Caco-2 (cell line): ENCODE data around the gene SH3RF1. TPM values are rescaled to one million over a fixed set of nuclear protein-coding genes. Genes with fewer than 3 reads are reported as not detected.

ENCODE experiments used
- BruUV-seq: library from RNA; stranded (reverse); fragments of 400-500 nt; replicated peaks from 2 replicates; lab custom pipeline; 2021; lab: Mats Ljungman, UMichigan
- CTCF ChIA-PET: fragments of 300-600 bp; sonication (Branson Sonifier 250); formaldehyde crosslinking; loops from one replicate; lab custom pipeline; 2022; ENCODE audit warnings: antibody characterized with exemption; lab: Charles Lee
- POLR2A ChIA-PET: fragments of 300-600 bp; sonication (Branson Sonifier 250); formaldehyde crosslinking; loops from one replicate; lab custom pipeline; 2022; ENCODE audit warnings: antibody characterized with exemption; lab: Charles Lee
- DNase-seq, 2 experiments: peaks; one replicate each; pipeline versions ENCODE4 v3.0.0 to v3.0.0-alpha.2; 2020 to 2022
- H3K27me3 ChIP-seq: replicated peaks from 2 replicates; pipeline ENCODE4 v1.6.0; 2011; ENCODE audit warnings: low read length; ENCODE audit not compliant: control insufficient read depth, insufficient read depth
- H3K36me3 ChIP-seq: 2 replicates; pipeline ENCODE4 v1.5.1; 2011; ENCODE audit warnings: low read length; ENCODE audit not compliant: control insufficient read depth, insufficient read depth
- H3K4me1 ChIP-seq: fragments of 250-450 bp; sonication (Bioruptor Pico); 2 replicates; pipeline ENCODE4 v1.5.1; 2020; ENCODE audit warnings: mild to moderate bottlenecking
- H3K4me3 ChIP-seq: 2 replicates; pipeline ENCODE4 v1.5.1; 2011; ENCODE audit warnings: low read depth, mild to moderate bottlenecking, control low read depth, low read length
- H3K9me3 ChIP-seq: fragments of 250-450 bp; sonication (Bioruptor Pico); 2 replicates; pipeline ENCODE4 v1.5.1; 2020; ENCODE audit warnings: mild to moderate bottlenecking, moderate library complexity
- H3K27ac Mint-ChIP-seq: one replicate; pipeline ENCODE4 v1.8.0; 2022; ENCODE audit warnings: mixed read lengths; ENCODE audit not compliant: unreplicated experiment
- H3K27me3 Mint-ChIP-seq: one replicate; pipeline ENCODE4 v1.8.0; 2022; ENCODE audit warnings: mixed read lengths; ENCODE audit not compliant: insufficient read depth, unreplicated experiment
- H3K36me3 Mint-ChIP-seq: one replicate; pipeline ENCODE4 v1.8.0; 2022; ENCODE audit warnings: mild to moderate bottlenecking, mixed read lengths; ENCODE audit not compliant: insufficient read depth, unreplicated experiment
- H3K4me1 Mint-ChIP-seq: one replicate; pipeline ENCODE4 v1.8.0; 2022; ENCODE audit warnings: low read depth, mixed read lengths; ENCODE audit not compliant: unreplicated experiment
- H3K4me3 Mint-ChIP-seq: one replicate; pipeline ENCODE4 v1.8.0; 2022; ENCODE audit warnings: mild to moderate bottlenecking, moderate library complexity, mixed read lengths; ENCODE audit not compliant: unreplicated experiment
- H3K9me3 Mint-ChIP-seq: one replicate; pipeline ENCODE4 v1.8.0; 2022; ENCODE audit warnings: mixed read lengths; ENCODE audit not compliant: unreplicated experiment
- CTCF ChIP-seq, 2 experiments: fragments of 200-600 bp in 1 of 2; IDR thresholded peaks; 1 replicate in 1 of 2; 2 replicates in 1 of 2; pipeline versions ENCODE4 v1.5.1 to v1.8.0; 2011 to 2022; ENCODE audit warnings: antibody characterized with exemption in 1 of 2, control low read depth in 1 of 2, inconsistent platforms in 1 of 2, low read depth in 1 of 2, low read length in 1 of 2, mild to moderate bottlenecking in 1 of 2, moderate library complexity in 1 of 2; ENCODE audit not compliant: insufficient read depth in 1 of 2, severe bottlenecking in 1 of 2, unreplicated experiment in 1 of 2
- intact Hi-C: fragments of 100-400 bp; cut with micrococcal nuclease; formaldehyde crosslinking; loops from one replicate; pipeline ENCODE4 v1.10.0; 2022; ENCODE audit not compliant: unreplicated experiment
- total RNA-seq: library from RNA; stranded (reverse); gene quantifications from 2 replicates; pipeline ENCODE4 v1.2.3, GENCODE V29; 2022

Gene SH3RF1
- total RNA-seq, 1 experiment from 2014 or later, result 25.1 TPM

DNA sequence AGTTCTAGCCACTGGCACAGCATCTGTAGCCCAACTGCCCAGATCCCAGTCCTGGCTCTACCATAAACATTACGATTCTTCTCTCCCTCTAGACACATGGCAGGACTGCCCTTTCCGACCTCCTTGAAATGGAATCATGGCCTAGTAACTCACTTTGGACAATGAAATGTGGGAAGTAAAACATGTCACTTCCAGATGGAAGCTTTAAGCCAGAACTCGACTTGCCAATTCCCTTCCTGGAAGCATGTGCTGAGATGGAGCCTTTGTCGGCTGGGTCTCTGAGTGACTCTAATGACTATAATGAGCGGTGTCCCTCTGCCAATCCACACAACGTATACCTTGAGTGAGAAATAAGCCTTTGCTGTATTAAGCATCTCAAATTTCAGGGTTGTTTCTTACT, 34.7 kb downstream of the SH3RF1 start:
- intact Hi-C loops, result no loop called here
- Mint-ChIP-seq H3K36me3 (peaks cover 12% of the 10 kb centered on the region), H3K9me3 (no peaks in the 10 kb centered on the region), H3K27ac (no peak overlapping the region), H3K4me1 (peaks cover 18% of the 10 kb centered on the region), H3K4me3 (no peak overlapping the region), H3K27me3 (no peaks in the 10 kb centered on the region)
- H3K4me3 ChIP-seq, result no peak overlapping the region
- ChIA-PET CTCF (no interaction called here), POLR2A (no interaction called here)
- DNase-seq, result no peak
- no TSS peak for BruUV-seq
- H3K4me1 ChIP-seq, result peaks cover 2% of the 10 kb centered on the region; the same call in 1 of the 2 replicates
- H3K36me3 ChIP-seq, result no peaks in the 10 kb centered on the region
- H3K9me3 ChIP-seq, result no peaks in the 10 kb centered on the region
- no peaks in the 10 kb centered on the region for H3K27me3 ChIP-seq
- TF ChIP-seq CTCF (IDR thresholded peaks at IDR 0.05; ENCODE audit: insufficient read depth in 1 of 2, low read depth in 1 of 2, low read length in 1 of 2, severe bottlenecking in 1 of 2, unreplicated experiment in 1 of 2), result no peak

- no peak for TF ChIP-seq CTCF (IDR thresholded peaks at IDR 0.05; ENCODE audit: insufficient read depth in 1 of 2, low read depth in 1 of 2, low read length in 1 of 2, severe bottlenecking in 1 of 2, unreplicated experiment in 1 of 2)
- no peaks in the 10 kb centered on the region for H3K9me3 Mint-ChIP-seq
- no peak overlapping the region for H3K4me3 ChIP-seq
- no TSS peak for BruUV-seq
- no peaks in the 10 kb centered on the region for H3K9me3 ChIP-seq
- no peak for DNase-seq
- ChIA-PET POLR2A (no interaction called here), CTCF (no interaction called here)
- H3K4me1 Mint-ChIP-seq, result peaks cover 18% of the 10 kb centered on the region
- no peaks in the 10 kb centered on the region for H3K27me3 ChIP-seq
- no peak overlapping the region for H3K27ac Mint-ChIP-seq
- H3K4me3 Mint-ChIP-seq, result no peak overlapping the region
- H3K36me3 Mint-ChIP-seq, result peaks cover 12% of the 10 kb centered on the region
- H3K27me3 Mint-ChIP-seq, result no peaks in the 10 kb centered on the region
- intact Hi-C loops, result no loop called here
- H3K4me1 ChIP-seq, result peaks cover 2% of the 10 kb centered on the region; the same call in 1 of the 2 replicates
- H3K36me3 ChIP-seq, result no peaks in the 10 kb centered on the region
Measured at GRCh38 chr4:169234137-169234855, 36.5 kb downstream of the SH3RF1 start.

DNA sequence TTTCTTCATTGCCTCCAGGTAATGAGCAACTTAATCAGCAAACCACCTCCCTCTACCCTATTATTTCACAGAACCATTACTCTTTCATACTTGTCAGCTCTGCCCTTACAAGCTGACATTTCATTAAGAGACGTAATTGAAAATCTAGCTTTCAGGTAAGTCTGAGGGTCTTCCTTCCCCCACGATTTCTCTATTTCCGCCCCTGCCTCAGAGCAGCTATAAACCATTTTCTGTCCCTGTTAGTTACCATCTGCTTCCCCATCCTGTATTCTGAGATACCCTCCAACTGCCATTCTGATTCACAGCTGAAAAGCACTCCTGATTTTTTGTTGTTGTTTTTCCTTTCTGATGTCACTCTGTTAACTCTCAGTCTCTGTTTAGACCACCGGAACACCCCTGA, 37.1 kb downstream of the SH3RF1 start:
- ChIA-PET POLR2A (no interaction called here), CTCF (no interaction called here)
- no peak overlapping the region for H3K27ac Mint-ChIP-seq
- Histone ChIP-seq H3K4me3 (no peak overlapping the region), H3K27me3 (no peaks in the 10 kb centered on the region), H3K9me3 (no peaks in the 10 kb centered on the region), H3K36me3 (no peaks in the 10 kb centered on the region), H3K4me1 (peaks cover 2% of the 10 kb centered on the region; the same call in 1 of the 2 replicates)
- DNase-seq, result no peak
- intact Hi-C loops, result no loop called here
- BruUV-seq, result no TSS peak
- no peaks in the 10 kb centered on the region for H3K9me3 Mint-ChIP-seq
- H3K4me3 Mint-ChIP-seq, result no peak overlapping the region
- H3K27me3 Mint-ChIP-seq, result no peaks in the 10 kb centered on the region
- peaks cover 12% of the 10 kb centered on the region for H3K36me3 Mint-ChIP-seq
- no peak for TF ChIP-seq CTCF (IDR thresholded peaks at IDR 0.05; ENCODE audit: insufficient read depth in 1 of 2, low read depth in 1 of 2, low read length in 1 of 2, severe bottlenecking in 1 of 2, unreplicated experiment in 1 of 2)
- peaks cover 19% of the 10 kb centered on the region for H3K4me1 Mint-ChIP-seq
